Tibial artery (tissue), 4 donors: Measurements from ENCODE around the gene RGS13.

Source experiments
- DNase-seq, 2 donors: peaks; one replicate each; pipeline ENCODE4 v3.0.0-alpha.2; 2019
- H3K27ac ChIP-seq, 2 donors: fragments of 200-600 bp; sonication (generic) in 1 of 2; 1 replicate in 1 of 2; 2 replicates in 1 of 2; pipeline ENCODE4 v1.5.1; 2018 to 2019; ENCODE audit warnings: mild to moderate bottlenecking in 1 of 2
- H3K27me3 ChIP-seq, 2 donors: fragments of 200-600 bp; sonication (generic) in 1 of 2; one replicate each; pipeline versions ENCODE4 v1.5.1 to v1.6.0; 2016 to 2019
- H3K36me3 ChIP-seq, 3 donors: fragments of 200-600 bp; sonication (generic) in 2 of 3; one replicate each; pipeline ENCODE4 v1.5.1; 2016 to 2019; ENCODE audit warnings: mild to moderate bottlenecking in 2 of 3
- H3K4me1 ChIP-seq, 4 donors: fragments of 200-600 bp; sonication (generic) in 2 of 4; 1 replicate in 3 of 4; 2 replicates in 1 of 4; pipeline ENCODE4 v1.5.1; 2016 to 2019
- H3K4me3 ChIP-seq, 2 donors: fragments of 200-600 bp; sonication (generic) in 1 of 2; 1 replicate in 1 of 2; 2 replicates in 1 of 2; pipeline ENCODE4 v1.5.1; 2018 to 2019; ENCODE audit warnings: mild to moderate bottlenecking in 2 of 2
- H3K9me3 ChIP-seq, 3 donors: fragments of 200-600 bp; sonication (generic) in 1 of 3; one replicate each; pipeline ENCODE4 v1.5.1; 2016 to 2019
- CTCF ChIP-seq, 2 experiments: fragments of 200-600 bp in 1 of 2; fragments of 450-650 bp in 1 of 2; IDR thresholded peaks; one replicate each; pipeline ENCODE4 v1.5.1; 2017 to 2019; ENCODE audit warnings: antibody characterized with exemption in 2 of 2, mild to moderate bottlenecking in 1 of 2, moderate library complexity in 1 of 2
- intact Hi-C: fragments of 100-400 bp; cut with DNase I; formaldehyde crosslinking; loops from one replicate; pipeline ENCODE4 v1.15.0; 2023; ENCODE audit warnings: low total_unique reads

Gene RGS13

GRCh38 chr1:192609110-192610079 lies 26.6 kb upstream of the RGS13 start:
- intact Hi-C loops = no loop called here
- peak; percentile 72 to 73 for DNase-seq
- Histone ChIP-seq H3K4me1 (peaks cover 0 to 10% (median 0%) of the 10 kb centered on the region in 4 donors), H3K9me3 (no peaks in the 10 kb centered on the region), H3K4me3 (no peak overlapping the region), H3K27ac (no peak overlapping the region), H3K27me3 (no peaks in the 10 kb centered on the region), H3K36me3 (no peaks in the 10 kb centered on the region)
- no peak for TF ChIP-seq CTCF (IDR thresholded peaks at IDR 0.05)

GRCh38 chr1:192610112-192610889 lies 25.6 kb upstream of the RGS13 start:
- no peaks in the 10 kb centered on the region for H3K27me3 ChIP-seq
- H3K4me3 ChIP-seq = no peak overlapping the region
- no peak for DNase-seq
- intact Hi-C loops = no loop called here
- H3K27ac ChIP-seq = no peak overlapping the region
- H3K4me1 ChIP-seq = peaks cover 0 to 1% (median 0%) of the 10 kb centered on the region in 4 donors
- no peaks in the 10 kb centered on the region for H3K9me3 ChIP-seq
- TF ChIP-seq CTCF (IDR thresholded peaks at IDR 0.05) = peak; percentile 33 to 52
- H3K36me3 ChIP-seq = no peaks in the 10 kb centered on the region

- H3K27ac ChIP-seq = no peak overlapping the region
- no peaks in the 10 kb centered on the region for H3K9me3 ChIP-seq
- no peaks in the 10 kb centered on the region for H3K36me3 ChIP-seq
- no peaks in the 10 kb centered on the region for H3K4me1 ChIP-seq
- H3K27me3 ChIP-seq = no peaks in the 10 kb centered on the region
- DNase-seq = no peak
- intact Hi-C loops = no loop called here
- no peak overlapping the region for H3K4me3 ChIP-seq
- no peak for TF ChIP-seq CTCF (IDR thresholded peaks at IDR 0.05)
Observed at GRCh38 chr1:192615055-192615454, 20.9 kb upstream of the RGS13 start.

- Histone ChIP-seq H3K9me3 (no peaks in the 10 kb centered on the region), H3K27ac (no peak overlapping the region), H3K4me1 (no peaks in the 10 kb centered on the region), H3K36me3 (no peaks in the 10 kb centered on the region), H3K27me3 (no peaks in the 10 kb centered on the region), H3K4me3 (no peak overlapping the region)
- DNase-seq = no peak
- intact Hi-C loops = no loop called here
- TF ChIP-seq CTCF (IDR thresholded peaks at IDR 0.05) = no peak
Observed at GRCh38 chr1:192620071-192620635, 15.8 kb upstream of the RGS13 start.

GRCh38 chr1:192626366-192627179 lies 9.4 kb upstream of the RGS13 start:
- H3K4me1 ChIP-seq = peaks cover 0 to 36% (median 21%) of the 10 kb centered on the region in 4 donors
- no peak overlapping the region for H3K4me3 ChIP-seq
- no peak for TF ChIP-seq CTCF (IDR thresholded peaks at IDR 0.05)
- no peaks in the 10 kb centered on the region for H3K36me3 ChIP-seq
- DNase-seq = no peak
- H3K27ac ChIP-seq = no peak overlapping the region
- no peaks in the 10 kb centered on the region for H3K9me3 ChIP-seq
- intact Hi-C loops = no loop called here
- H3K27me3 ChIP-seq = no peaks in the 10 kb centered on the region
